ENCODE results near the gene WDR47.
"Not testable (repeated sequence)": the region's sequence is repeated elsewhere in the genome, so short reads cannot be mapped to it uniquely, and the experiment has no call there.

Gene WDR47

DNA sequence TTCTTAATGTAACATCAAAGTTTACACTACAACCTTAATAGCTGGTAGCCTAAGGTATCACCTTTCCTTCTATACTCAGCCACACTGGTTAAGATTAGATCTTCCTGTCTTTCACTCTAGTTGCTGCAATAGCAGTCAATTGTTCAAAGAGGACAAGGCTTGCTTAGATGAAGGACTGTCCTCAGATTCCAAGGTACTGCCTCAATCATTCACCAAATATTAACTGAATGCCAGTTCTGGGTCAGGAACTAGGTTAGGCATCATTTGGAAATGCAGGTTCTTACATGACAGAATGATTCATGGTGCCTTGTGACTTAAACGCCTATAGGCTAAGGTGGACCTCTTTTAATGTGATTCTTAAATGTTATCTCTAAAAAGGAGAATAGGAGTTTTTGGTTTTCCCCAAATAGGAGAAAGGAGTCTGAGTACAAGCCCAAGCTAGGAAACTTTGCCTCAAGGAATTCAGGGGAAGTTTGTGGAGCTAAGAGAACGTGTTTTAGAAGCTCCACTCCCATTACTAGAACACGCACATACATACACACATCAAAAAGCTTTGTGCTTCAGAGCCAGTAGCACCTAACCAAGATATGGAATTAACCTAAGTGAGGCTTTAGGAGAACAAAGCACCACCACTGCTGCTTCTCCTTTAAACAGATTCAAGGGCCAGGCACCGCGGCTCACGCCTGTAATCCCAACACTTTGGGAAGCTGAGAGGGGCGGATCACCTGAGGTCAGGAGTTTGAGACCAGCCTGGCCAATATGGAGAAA is 8.5 kb upstream of the WDR47 start:
- DNase-seq = no peak

DNA sequence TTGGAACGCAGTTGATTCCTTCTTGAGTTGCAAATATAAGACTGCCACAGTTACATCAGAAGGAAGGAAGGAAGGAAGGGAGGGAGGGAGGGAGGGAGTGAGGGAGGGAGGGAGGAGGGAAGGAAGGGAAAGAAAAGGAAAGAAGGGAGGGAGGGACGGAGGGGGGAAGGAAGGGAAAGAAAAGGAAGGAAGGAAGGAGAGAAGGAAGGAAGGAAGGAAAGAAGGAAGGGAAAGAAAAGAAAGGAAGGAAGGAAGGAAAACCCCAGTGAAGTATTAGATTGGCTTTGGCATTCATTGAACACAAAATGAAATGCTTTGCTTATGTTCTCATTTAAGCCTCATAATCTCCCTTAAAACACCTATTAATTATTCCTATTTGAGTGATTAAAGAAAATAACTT is 6.4 kb upstream of the WDR47 start:
- DNase-seq = no peak

DNA sequence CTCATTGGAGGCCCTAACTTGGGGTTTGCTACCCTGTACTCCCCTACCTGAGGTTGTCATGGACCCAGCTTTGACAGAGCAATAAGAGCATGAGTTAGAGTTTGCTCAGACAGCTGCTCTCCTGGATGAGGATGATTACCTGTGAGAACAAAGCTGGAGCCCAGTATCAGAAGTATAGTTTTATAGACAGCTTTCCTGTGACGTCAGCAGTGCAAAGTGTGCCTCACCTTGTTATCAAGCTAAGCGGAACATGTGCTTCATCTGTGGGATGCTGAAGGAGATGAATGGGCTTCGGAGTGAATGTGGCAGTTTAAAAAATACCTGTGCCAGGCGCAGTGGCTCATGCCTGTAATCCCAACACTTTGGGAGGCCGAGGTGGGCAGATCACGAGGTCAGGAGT is 5.4 kb upstream of the WDR47 start:
- no peak for DNase-seq

DNA sequence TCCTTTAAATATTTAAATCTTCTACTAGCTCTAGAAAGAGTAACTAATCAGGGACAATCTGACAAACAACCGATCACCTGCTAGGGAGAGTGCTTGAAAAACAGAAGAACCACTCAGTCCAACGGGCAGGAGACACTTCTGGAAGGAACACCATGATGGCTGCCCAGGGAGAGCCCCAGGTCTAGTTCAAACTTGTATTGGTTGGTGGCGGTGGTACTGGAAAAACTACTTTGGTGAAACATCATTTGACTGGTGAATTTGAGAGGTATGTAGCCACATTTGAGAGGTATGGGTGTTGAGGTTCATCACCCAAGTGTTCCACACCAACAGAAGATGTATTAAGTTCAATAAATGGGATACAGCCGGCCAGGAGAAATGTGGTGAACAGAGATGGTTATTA is 4.8 kb upstream of the WDR47 start:
- no peak for DNase-seq

DNA sequence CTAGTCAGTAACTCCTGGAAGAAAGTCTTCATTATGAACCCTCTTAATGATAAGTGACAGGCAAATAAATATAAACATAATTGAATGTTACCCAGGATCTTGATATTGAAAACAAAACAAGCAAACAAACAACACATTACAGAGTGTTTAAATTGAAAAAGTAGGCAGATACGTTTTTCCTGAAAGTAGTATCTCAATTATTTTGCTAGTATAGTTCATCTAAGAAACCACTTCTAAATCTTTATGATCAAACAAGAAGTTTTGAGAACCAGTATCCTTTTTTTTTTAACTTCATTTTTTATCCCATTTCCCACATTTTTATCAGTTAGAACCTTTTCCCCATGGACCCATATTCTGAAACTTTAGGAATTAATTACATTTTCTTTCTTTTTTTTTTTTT is 3.7 kb upstream of the WDR47 start:
- DNase-seq = no peak

DNA sequence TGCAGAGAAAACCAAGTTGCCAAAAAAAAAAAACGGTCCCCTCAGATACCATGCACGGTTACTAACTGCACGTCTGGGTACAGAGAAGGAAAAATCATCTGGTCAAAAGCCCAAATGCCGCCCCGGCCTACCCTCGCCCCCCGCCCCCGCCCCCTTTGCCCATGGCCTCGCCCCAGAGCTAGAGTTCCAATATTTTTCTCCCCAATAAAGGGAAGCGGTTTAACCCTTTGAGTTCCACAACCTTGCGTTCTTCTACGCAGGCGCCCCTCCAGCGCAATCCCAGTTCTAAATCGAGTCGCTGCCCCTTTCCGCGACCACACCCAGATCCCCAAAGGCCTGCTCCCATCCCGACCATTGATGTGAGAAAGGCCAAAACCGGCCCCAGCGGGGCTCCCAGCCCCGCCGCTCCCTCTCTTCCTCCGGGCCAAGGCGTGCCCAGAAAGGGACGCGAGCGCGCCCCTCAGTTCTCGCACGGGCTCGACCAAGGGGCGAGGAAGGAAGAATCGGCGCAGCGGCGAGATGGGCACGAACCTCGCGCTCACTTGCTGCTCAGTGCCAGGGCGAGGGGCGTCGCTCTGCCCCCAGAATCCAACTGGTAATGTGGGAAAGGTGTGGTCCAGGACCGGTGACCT is 797 bp downstream of the WDR47 start:
- DNase-seq = peak; percentile 29

DNA sequence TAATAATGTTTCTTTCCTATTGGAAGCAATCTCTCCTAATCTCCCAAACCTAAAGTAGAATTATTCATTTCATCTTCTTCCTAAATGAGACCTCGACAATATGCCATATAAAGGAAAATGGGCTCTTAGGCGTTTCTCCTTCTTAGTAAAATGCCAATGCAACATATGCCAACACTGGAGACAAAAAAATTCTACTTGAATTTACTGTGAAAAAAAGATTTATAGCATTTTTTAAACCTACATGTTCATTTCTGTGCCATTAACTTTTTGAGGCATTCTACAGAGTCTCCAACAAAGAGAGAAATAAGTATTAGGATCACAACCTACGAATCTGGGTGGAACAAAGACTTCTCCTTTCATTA is 1.3 kb downstream of the WDR47 start:
- DNase-seq = no peak

DNA sequence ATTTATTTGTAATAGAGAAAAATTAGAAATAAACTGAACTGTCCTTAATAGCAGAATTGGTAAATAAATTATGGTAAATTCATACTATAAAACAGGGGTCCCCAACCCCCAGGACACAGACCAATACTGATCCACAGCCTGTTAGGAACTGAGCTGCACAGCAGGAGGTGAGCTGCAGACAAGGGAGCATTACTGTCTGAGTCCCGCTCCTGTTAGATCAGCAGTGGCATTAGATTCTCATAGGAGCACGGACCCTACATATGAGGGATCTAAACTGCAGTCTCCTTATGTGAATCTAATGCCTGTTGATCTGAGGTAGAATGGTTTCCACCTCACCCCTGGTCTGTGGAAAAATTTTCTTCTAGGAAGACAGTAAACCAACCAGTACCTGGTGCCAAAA is 7.5 kb downstream of the WDR47 start:
- DNase-seq = no peak

DNA sequence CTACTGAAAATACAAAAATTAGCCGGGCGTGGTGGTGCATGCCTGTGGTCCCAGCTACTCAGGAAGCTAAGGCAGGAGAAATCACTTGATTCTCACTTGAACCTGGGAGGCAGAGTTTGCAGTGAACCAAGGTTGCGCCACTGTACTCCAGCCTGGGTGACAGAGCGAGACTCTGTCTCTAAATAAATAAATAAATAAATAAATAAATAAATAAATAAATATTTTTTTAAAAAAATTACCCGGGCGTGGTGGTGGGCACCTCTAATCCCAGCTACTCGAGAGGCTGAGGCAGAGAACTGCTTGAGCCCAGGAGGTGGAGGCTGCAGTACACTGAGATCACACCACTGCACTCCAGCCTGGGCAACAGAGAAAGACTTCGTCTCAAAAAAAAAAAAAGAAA is 12.4 kb downstream of the WDR47 start:
- DNase-seq = not testable (repeated sequence)

DNA sequence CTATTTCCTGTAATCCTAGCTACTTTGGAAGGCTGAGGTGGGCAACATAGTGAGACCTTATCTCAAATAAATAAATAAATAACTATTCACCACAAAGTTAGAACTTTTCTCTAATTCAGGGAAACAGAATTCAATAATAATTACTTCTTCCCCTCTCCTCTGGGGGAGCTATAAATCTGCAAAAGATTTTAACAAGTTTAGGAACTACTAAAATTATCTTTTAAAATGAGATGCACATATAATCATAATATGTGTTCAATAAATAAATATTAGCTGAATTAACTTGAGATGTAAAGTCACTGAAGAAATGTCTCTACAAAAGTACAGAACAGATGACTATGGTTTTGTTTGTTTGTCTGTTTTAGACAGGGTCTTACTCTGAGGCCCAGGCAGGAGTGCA is 14.1 kb downstream of the WDR47 start:
- DNase-seq = no peak

DNA sequence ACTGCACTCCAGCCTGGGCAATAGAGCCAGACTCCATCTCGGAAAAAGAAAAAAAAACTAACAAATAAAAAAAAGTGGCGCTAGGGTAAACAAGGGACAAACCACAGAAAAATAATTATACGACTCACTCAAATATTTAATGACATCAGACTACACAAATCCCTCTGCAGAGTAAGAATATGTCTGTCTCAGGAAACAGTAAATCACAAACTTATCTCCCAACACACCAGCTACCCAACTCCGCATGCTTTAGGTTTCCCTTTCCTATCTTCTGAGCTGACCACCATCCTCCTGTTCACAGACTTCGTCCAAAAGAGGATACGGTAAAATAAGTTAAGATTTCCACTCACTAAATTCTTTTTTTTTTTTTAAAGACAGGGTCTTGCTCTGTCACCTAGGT is 16.2 kb downstream of the WDR47 start:
- DNase-seq = no peak

DNA sequence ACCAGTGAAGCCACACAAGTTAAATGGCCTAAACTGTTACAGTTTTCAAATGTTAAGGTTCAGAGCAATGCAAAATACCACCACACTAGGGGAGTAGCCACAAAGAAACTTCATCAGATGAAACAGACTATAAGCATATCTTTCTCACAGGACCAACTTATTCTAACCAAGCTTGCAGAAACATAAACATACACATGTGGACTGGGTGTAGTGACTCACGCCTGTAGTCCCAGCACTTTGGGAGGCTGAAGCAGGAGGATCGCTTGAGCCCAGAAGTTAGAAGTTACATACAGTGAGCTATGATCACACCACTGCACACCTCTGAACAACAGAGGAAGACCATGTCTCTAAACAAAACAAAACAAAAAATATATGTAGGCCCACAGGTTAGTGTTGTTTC is 17.3 kb downstream of the WDR47 start:
- DNase-seq = no peak

DNA sequence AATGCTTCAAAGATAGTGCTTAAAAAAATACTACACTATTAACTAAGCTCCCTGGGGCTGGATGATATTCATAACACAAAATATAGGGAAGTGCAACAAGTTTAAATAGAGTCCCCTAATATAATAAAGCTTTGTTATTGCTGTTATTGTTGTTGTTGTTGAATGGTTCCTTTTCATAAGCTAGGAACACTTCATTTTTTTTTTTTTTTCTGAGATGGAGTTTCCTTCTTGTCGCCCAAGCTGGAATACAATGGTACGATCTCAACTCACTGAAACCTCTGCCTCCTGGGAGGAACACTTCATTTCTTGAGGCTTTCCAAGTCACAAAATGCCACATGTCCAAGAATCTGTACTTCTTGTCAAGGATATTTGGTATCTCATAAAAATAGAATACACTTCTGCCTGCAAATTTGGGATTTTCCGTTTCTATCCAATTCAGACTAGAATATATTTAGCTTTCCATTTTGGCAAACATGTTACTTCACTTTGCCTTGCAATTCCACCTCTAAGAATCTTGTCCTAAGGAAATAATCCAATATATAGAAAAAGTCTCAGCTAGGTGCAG is 21.1 kb downstream of the WDR47 start:
- no peak for DNase-seq

DNA sequence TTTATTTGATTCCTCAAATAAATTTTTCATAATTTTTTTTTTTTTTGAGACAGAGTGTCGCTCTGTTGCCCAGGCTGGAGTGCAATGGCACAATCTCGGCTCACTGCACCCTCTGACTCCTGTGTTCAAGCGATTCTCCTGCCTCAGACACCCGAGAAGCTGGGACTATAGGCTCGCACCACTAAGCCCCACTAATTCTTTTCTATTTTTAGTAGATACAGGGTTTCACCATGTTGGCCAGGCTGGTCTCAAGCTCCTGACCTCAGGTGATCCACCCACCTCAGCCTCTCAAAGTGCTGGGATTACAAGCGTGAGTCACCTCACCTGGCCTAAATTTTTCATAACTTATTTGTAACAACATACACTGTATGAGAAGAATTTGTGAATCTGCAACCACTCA is 24.2 kb downstream of the WDR47 start:
- not testable (repeated sequence) for DNase-seq

DNA sequence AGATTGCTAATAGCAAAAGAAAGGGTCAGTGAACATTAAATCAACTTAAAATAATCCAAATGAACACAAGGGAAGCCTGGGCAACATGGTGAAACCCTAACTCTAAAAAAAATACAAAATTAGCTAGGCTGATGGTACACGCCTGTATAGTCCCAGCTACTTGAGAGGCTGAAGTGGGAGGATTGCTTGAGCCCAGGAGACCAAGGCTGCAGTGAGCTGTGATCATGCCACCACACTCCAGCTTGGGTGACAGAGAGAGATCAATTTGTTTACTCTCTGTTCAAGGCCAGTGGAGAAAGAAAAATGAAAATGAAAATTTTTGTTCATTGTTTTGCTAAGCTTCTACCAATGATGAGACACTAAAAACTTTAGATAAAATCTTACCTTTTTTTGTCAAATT is 24.8 kb downstream of the WDR47 start:
- no peak for DNase-seq

DNA sequence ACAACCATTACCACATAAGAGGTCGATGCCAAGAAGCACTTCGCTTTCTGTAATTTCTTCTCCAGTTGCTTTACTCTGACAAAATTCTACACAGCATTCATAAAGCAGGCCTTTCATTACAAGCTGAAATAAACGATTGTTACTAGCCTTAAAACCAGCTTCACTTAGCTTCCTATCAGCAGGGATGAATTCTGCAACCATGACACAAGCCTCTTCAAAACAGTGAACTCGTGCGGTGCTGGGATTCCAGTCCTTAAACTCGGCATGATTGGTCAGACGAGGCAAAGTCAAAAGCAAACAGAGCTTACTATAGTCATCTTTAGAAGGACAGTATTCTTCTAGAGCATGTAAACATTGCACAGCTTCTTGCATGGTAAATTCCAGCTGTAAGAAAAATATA is 30.6 kb downstream of the WDR47 start:
- DNase-seq = no peak

DNA sequence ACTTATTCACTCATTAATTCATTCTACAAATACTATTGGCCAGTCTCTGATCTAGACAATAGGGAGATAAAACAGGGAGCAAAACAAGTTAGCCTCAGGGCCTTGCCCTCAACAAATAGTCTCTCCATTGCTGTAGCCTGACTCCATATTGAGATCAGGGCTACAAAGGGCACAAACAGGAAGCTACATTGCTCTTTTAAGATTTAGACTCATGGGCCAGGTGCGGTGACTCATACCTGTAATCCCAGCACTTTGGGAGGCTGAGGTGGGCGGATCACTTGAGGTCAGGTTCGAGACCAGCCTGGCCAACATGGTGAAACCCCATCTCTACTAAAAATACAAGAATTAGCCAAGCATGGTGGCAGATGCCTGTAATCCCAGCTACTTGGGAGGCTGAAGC is 45.3 kb downstream of the WDR47 start:
- DNase-seq = not testable (repeated sequence)

DNA sequence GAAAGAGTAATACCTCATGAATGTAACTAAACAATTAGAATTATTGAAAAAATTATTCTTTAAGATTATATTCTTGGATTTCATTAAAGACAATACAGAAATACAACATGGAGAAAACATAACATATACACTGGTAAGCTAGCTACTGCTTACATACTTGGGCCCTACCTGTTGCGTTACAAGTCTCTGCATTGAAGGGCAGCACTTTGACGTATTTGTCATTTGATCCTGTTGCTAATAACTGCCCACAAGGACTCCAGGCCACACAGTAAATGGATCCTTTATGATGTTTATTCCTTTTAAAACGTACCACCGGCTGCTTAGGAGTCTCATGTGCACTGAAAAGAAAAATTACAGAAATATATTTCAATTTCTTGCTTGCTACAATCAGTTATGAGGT is 58.8 kb downstream of the WDR47 start:
- no peak for DNase-seq

DNA sequence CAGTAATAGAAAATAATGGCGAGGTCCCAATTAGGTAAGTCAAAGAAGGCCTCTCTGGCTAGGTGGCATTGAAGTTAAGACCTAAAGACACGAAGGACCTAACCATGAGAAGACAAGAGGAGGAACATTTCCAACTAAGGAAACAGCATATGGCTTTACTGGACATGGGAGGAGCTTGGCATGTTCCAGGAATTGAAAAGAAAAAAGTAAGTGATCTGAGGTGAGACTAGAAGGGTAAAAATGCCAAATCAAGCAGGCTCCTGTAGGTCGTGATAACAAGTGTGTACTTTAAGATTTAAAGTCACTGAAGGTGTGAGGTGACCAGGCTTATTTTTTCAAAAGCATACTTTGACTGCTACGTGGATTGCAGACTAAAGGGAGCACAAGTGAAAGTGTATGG is 65.2 kb downstream of the WDR47 start:
- DNase-seq = no peak

DNA sequence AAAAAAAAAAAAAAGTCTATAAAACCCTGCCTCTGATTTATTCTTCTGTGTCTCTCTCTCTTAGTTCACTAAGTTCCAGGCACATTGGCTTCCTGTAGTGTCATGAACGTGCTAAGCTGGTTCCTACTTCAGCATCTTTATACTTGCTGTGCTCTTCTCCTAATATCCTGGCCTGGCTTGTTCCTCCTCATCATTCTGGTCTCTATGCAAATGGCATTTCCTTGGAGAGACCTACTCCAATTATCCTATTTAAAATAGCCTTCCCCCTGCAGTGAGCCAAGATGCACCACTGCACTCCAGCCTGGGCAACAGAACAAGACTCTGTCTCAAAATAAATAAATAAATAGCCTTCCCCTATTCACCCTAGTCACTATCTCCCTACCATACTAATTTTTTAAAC is 69.0 kb downstream of the WDR47 start:
- DNase-seq = no peak

DNA sequence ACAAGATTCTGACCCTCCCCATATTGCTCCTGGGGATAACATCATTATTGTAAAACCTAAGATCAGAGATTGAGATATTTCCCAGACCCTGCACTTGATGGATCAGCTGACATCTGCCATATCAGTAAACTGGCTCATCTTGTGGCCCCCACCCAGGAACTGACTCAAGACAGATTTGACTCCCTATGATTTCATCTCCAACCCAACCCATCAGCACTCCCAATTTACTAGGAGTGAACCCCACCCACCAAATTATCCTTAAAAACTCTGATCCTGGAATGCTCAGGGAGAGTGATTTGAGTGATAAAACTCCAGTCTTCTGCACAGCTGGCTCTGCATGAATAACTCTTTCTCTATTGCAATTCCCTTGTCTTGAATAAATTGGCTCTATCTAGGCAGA is 72.6 kb downstream of the WDR47 start:
- DNase-seq = no peak

DNA sequence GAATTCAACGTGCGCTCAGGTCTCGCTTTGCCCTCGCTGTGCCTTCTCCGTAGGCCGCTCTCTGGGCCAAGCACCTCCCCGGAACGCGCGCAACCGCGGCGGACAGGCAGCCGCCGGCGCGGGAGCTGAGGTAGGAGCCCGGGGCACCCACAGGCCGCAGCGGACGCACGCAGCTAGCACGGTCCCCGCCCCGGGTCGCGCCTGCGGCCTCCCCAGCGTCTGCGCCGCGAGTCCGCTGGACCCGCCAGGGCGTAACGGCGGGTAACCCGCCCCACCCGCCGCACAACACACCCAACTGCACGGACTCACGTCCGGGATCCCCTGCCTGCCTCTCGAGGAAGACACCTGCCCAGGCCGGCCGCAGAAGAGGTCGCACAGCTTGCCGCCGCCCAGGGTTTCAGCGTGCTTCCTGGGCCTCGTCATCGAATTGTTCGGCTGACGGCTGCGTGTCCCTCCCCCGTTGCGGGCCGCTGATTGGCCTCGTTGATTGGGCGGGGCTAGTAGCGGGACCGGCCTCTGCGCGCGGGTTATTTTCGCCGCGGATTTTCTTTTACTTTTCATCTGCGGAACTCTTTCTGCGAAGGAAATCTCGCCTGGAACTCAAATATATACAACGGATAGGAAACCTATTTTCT is 78.7 kb downstream of the WDR47 start, which contains the start of gene CLCC1:
CLCC1 (minus strand) TSS at position 433 of the 635 bp plus-strand sequence. CDS start 13,047 bp downstream, outside the sequence.
- DNase-seq = peak; percentile 79

DNA sequence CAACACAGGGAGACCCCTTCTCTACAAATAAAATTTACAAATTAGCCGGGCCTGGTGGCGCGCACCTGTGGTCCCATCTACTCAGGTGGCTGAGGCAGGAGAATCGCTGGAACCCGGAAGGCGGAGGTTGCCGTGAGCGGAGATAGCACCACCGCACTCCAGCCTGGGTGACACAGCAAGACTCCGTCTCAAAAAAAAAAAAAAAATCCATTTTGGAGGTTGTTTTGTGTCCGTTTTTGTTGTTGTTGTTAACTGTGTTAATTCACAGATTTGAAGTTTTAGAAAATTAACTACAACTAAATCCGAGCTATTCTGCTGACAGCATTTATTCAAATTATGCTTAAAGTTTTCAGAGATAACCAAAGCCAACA is 79.2 kb downstream of the WDR47 start:
- DNase-seq = no peak

Data from MV-4-11 (cell line).